Measurements from ENCODE around the gene MARCHF10.

DNA sequence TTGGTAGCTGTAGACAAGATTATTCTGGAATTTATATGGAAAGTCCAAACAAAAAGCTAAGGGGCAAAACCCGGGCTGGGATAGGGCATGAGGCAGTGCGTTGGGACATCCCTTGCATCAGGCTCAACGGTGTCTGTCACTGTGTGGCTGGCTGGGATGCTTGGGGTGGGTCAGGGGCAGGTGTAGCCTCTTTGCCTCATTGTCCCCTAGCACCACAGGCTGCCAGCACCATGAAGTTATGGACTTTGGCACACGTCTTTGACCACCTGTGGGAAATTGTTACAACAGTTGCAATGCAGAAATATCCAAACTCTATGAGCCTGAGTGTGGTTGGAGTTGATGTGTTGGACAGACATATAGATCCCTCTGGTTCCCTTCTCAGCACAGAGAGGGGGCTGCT is 32.8 kb upstream of the MARCHF10 start:
- TF ChIP-seq TAF1 (IDR thresholded peaks at IDR 0.05; ENCODE audit: low read depth, low read length) (no peak), POLR2AphosphoS5 (IDR thresholded peaks at IDR 0.05; ENCODE audit: low read depth, low read length) (no peak), PAX5 (IDR thresholded peaks at IDR 0.05; ENCODE audit: insufficient read depth, low read length, severe bottlenecking) (no peak), POLR2A (IDR thresholded peaks at IDR 0.05; ENCODE audit: low read depth, low read length) (no peak)

All from GM12891 (cell line).